ENCODE results near the gene SIN3A. TPM values are rescaled to one million over a fixed set of nuclear protein-coding genes. Genes with fewer than 3 reads are reported as not detected.

SIN3A gene
- total and polyA plus RNA-seq, 9 of the 15 experiments (the other 6 are each of a cell fraction or from before 2014, with no cell fraction given), result 11.1 to 70.3 (median 25.3) TPM

GRCh38 chr15:75451202-75451673 lies 252 bp downstream of the SIN3A start (continued):
- TF ChIP-seq RAD51 (IDR thresholded peaks at IDR 0.05; ENCODE audit: borderline replicate concordance, low read depth) (no peak), HDAC1 (IDR thresholded peaks at IDR 0.05) (peak in 1 of 2 experiments; percentile 51; a peak in 2 of 4 replicates)

- no TSS peak for BruUV-seq (replicated peaks)
- Histone ChIP-seq H3K9me3 (replicated peaks; ENCODE audit: control insufficient read depth, insufficient read depth, low read depth, low read length) (no peaks in the 10 kb centered on the region), H3K9ac (ENCODE audit: insufficient read depth in 1 of 2, low read depth in 2 of 2, low read length in 2 of 2) (peak overlapping the region; percentile 55 to 93), H3K36me3 (ENCODE audit: control insufficient read depth, insufficient read depth, low read length) (peaks cover 16% of the 10 kb centered on the region; the same call in 2 of the 3 replicates), H2AFZ (ENCODE audit: low read depth, low read length) (no peak overlapping the region), H3K9me1 (ENCODE audit: control insufficient read depth, insufficient read depth, low read length) (peaks cover 7% of the 10 kb centered on the region), H3K27me3 (ENCODE audit: control insufficient read depth in 2 of 2, insufficient read depth in 2 of 2, low read length in 2 of 2) (no peaks in the 10 kb centered on the region), H3K79me2 (ENCODE audit: control insufficient read depth, insufficient read depth, low read length) (peaks cover 74% of the 10 kb centered on the region), H3K4me2 (ENCODE audit: insufficient read depth, low read length) (peak overlapping the region; percentile 99), H4K20me1 (replicated peaks; ENCODE audit: control insufficient read depth, insufficient read depth, low read length) (peaks cover 18% of the 10 kb centered on the region), H3K27ac (ENCODE audit: extremely low read depth, low read depth, low read length) (peak overlapping the region; percentile 55; the same call in 2 of the 3 replicates), H3K4me3 (peak overlapping the region; percentile 86), H3K4me1 (replicated peaks in 1 of 2; ENCODE audit: control insufficient read depth in 2 of 2, insufficient read depth in 2 of 2, low read length in 2 of 2) (peaks cover 14 to 30% of the 10 kb centered on the region in 2 experiments)
- intact Hi-C loops (cut with micrococcal nuclease) (loop anchor here (2.0 to 5.0 kb wide), 2 partner anchors 127 to 190 kb away; partner anchors contain the start of genes IMP3 and PTPN9), in situ Hi-C loops (cut with MboI) (no loop called here)
- ChIA-PET CTCF (ENCODE audit: low intra/inter-chr PET ratio) (no interaction called here), POLR2A (interaction anchor here (0.6 to 2.1 kb wide), 12 partner anchors 10 to 213 kb away, joined by 3 to 7 read pairs (median 4); no protein-coding TSS in a partner anchor)
- ATAC-seq (peak; percentile 67), DNase-seq (ENCODE audit: extremely low read depth in 1 of 4, low spot score in 3 of 4) (peak; percentile 89 to 98 (median 90)), FAIRE-seq (peak; percentile 93)
- 4% methylated on average over 29 of the region's 62 CpGs for WGBS (ENCODE audit: insufficient coverage, low coverage, missing lambda C conversion rate)
- TF ChIP-seq ZNF232 (CRISPR knock-in tag; IDR thresholded peaks at IDR 0.05), result no peak
- TF ChIP-seq GMEB1 (CRISPR knock-in tag; IDR thresholded peaks at IDR 0.05), result peak; percentile 58
- TF ChIP-seq TFAP4 (CRISPR knock-in tag; IDR thresholded peaks at IDR 0.05; ENCODE audit: borderline replicate concordance), result peak; percentile 80
- peak; percentile 84; the same call in 1 of the 2 replicates for TF ChIP-seq HDAC2 (IDR thresholded peaks at IDR 0.05)
- no peak for TF ChIP-seq JUN (IDR thresholded peaks at IDR 0.05; ENCODE audit: borderline replicate concordance, low read depth, low read length)
- TF ChIP-seq JUN (CRISPR knock-in tag; IDR thresholded peaks at IDR 0.05; ENCODE audit: borderline replicate concordance), result no peak
- peak; percentile 15 to 77; a peak in 2 of 4 replicates for TF ChIP-seq SIN3A (IDR thresholded peaks at IDR 0.05; ENCODE audit: borderline replicate concordance in 2 of 2, control insufficient read depth in 1 of 2, low read depth in 2 of 2, low read length in 2 of 2)
- peak in 1 of 2 experiments; percentile 93; a peak in 1 of 4 replicates for TF ChIP-seq ZNF639 (CRISPR knock-in tag; conservative IDR thresholded peaks at IDR 0.05 in 1 of 2, IDR thresholded peaks at IDR 0.05 in 1 of 2)
- TF ChIP-seq ARNT (IDR thresholded peaks at IDR 0.05), result no peak
Measured at GRCh38 chr15:75450307-75451201, 936 bp downstream of the SIN3A start.

Data from K562 (cell line).